GM04504 (cell line): Measurements from ENCODE around the gene FOXD2.
A peak's percentile ranks its signal among the peaks of the same experiment; 100 is the strongest.

ENCODE experiments used
- DNase-seq: peaks from one replicate; pipeline ENCODE4 v3.0.0-alpha.2; 2012; ENCODE audit warnings: low read depth

The FOXD2 gene

DNA sequence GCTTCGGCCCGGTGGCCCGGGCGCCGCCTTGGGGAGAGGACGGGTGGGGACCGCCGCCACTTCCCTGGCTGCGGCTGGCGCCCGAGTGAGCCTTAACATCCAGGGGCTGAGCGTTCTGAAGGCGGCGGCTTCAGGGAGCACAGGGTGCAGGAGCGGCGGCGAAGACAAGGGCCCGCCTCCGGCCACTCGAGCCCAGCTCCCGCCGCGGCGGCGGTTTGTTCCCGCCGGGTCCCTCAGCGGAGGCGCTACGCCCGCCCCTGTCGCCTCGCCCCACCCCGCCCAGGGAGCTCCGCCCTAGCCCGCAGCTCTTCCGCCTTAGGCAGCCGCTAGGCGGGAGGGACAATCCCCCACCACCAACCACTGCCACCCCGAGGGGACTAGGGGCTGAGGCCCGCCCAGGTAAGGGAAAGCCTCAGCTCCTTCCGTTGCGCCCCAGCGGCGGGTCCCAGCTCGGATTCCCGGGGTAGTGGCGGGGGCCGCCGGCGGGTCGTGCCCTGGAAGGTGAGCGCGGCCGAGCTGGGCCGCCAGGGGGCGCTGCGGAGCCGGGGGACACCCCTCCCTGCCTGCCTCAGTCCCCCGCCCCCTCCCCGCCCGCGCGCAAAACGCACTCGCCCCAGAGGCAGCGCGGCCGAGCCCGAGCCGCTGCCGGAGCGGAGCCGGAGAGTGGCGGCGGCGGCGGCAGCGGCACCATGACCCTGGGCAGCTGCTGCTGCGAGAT is at the start of gene FOXD2:
FOXD2 (plus strand) TSS at position 598 of the 718 bp plus-strand sequence; CDS start at position 690, 92 bp downstream.
- DNase-seq = peak; percentile 61

DNA sequence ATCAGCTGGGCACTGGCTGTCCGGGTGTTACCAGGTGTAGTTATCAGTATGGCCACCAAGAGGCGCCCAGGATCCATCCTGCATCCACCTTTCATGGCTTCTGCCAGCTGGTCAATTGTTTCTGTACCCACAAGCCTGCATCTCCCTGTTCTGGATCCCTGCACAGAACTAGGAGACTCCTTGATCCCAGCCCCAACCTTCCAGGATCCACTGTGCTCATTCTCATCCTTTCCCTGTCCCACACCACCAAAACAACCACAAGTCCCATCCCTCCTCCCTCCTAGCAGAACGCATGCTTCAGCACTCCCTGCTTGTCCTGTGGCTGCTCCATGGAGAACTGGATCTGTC is 49.0 kb upstream of the FOXD2 start:
- DNase-seq = no peak

DNA sequence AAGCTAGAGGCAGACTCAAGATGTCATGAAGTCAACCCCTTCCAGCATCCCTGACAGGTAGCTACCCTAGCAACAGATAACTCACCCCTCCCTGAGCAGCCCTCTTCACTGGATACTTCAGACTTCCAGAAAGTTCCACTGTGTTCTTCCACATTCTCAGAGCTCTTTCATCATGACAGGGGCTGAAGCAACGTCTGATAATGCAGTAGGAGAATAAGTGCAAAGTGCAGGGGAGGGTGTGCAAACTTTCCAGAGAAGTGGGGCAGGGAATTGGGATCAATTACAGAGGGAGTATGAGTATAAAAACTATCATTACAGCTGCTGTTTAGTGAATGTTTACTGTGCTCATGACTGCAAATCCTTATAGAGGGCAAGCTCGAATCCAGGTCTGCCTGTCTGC is 48.1 kb upstream of the FOXD2 start:
- no peak for DNase-seq

DNA sequence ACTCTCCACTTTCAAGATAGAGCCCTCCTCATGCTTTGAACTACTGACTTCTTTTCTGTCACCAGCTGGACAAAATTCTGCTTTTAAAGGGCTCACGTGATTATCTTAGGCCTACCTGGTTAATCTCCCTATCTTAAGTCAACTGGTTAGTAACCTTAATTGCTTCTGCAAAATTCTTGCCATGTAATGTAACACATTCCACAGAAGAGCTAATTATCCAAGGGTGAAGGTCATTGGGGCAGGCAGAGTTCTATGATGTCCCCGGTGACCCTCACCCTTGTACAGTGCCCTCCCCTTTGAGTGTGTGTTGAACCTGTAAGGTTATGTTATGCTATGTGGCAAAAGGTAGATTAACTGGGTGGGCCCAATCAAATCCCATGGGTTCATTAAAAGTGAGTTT is 47.0 kb upstream of the FOXD2 start:
- no peak for DNase-seq

DNA sequence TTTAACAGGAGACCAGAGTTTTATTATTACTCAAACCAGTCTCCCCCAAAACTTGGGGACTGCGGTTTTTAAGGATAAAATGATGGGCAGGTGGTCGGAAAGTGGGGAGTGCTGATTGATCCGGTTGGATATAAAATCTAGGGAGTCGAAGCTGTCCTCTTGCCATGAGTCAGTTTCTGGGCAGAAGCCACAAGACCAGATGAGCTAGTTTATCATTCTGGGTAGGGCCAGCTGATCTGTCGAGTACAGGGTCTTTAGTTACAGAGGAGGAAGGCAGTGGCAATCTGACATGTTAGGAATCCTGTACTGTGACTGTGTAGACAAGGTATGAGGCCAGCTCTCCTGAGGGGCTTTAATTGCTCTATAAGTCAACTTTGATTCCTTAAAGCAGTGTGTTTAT is 44.7 kb upstream of the FOXD2 start:
- DNase-seq = no peak

DNA sequence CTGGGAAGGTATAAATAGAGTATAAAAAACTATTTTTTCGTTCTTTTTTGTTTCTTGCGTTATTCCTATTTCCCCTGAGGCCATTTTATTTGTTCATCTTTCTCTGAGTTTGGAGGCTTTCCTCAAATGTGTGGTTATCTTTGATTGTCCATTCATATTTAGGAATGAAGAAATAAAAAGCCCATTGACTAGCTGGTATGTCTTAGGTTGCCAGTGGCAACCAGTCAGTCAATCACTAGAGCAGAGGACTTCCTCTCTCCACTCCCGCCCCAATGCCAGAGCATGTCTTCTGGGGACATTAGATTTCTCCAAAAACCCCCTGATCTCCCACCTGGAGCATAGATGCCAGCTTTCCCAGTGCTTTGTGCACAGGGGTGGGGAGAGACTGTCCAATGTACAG is 42.4 kb upstream of the FOXD2 start:
- no peak for DNase-seq

DNA sequence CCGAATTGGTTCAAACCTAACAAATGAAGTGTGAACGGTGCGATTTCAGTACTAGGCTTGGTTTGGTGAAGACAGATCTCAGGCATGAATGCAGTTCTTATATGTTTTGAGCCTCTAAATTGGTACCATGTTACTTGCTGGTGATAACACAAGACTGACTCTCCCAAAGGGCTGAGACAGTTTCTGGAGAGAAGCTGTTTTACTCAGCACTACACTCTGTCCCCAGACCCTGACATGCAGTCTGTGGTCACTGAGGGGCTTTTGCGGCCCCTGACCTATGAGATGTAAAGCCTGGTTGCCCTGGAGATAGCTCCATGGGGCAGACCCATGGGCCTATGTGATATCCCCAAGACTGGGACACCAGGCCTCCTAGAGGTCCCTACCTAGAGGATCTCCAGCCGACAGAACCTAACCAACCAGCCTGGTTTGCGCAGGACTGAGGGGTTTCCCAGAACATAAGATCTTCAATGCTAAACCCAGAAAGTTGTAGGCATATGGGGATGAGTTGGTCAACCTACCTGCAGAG is 41.1 kb upstream of the FOXD2 start:
- DNase-seq = no peak

DNA sequence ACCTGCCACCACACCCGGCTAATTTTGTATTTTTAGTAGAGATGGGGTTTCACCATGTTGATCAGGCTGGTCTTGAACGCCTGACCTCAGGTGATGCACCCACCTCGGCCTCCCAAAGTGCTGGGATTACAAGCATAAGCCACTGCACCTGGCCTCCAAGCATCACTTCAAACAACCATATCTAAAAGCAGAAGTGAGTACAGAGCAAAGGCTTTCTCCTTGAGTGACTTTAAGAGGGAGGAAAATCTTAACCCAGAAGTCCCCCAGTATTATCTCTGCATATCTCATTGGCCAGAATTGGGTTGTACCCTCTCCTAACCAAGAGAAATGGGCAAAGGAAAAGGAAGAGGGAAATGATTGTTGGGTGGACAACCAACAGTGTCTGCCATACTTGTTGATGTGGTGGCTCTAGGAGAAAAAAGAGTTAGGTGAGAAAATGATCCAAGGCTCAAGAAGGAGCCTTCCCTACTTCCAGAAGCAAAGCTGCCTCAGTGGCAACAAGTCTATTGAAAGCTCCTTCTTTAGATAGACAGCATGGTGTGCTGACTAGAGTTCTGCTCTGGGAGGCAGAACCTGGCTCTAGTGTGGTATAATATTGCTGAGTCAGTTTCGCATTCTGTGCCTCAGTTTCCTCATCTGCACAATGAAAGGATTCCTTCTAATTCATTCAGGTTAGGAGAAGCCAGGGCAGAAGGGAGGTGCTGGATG is 38.6 kb upstream of the FOXD2 start:
- DNase-seq = no peak

DNA sequence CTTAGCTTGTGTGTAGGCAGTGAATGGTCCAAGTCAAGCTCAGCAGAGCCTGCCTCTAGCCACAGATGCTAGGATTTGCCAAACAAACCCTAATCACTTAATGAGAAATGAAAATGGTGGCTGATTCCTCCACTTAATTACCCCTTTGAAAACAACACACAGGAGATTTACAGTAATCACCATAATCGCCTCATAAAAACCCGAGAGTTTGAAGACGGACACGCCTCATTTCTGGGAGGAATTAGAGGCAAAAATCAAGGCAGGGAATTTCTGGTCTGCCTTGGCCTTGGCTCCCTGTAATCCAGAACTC is 38.0 kb upstream of the FOXD2 start:
- no peak for DNase-seq

DNA sequence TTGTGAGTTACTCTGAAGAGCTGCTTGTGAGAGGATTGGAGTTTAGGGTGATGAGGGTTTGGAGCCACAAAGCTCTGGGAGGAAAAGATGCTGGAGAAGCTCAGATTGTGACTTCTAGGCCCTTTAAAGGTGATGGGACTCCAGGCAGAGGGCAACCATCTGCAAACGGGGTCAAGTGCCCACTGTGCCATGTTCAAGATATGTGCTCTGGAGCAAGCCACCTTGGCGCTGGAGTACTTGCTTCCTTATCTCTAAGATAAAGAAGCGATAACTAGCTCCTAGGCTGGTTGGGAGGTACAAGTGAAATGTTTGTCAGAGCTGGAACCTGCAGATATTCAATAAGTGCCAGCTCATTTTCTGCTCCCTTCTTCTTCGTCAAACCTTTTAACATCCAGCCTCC is 36.1 kb upstream of the FOXD2 start:
- DNase-seq = no peak

DNA sequence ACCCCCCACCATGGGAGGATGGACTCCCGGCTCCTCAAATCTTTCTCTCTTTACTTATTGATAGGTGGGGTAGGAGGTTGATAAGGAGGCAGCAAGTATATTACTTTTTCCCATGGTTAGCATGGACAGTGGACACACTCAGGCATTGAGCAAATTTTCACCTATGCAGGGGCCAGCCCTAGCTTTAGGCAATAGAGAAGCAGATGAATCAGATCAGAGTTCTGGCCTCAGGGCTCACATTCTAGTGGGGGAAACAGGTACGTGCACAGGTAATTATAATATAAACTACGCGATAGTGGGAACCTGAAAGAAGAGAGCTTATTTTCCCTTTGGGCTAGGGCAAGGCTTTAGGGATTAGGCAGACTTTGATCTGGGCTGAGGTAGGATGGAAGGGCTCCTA is 35.3 kb upstream of the FOXD2 start:
- DNase-seq = no peak

DNA sequence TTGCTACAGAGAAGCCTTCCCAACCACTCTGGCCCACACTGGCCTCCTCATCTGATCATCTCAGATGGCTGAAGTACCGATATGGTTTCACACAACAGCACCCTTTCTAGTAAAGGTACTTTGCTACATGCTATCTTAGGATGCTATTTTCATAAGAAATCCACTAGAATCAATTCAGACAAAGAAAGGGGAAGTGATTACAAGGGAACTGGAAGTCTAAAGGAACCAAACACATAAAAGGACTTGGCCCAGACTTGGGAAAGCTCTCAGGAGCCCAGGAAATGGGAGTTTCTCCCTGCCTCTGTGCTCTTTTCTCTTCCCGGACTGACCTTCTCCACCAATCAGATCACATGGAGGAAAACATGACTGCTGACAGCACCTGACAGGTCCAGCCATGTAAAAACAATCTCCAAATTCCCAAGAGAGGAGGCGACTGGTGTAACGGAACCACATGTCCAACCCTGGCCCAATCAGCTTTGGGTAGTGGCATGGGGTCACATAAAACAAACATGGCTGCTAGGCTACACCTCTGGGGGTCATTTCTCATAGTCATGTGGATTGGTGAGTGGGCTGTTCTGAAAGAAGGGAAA is 34.4 kb upstream of the FOXD2 start:
- no peak for DNase-seq

DNA sequence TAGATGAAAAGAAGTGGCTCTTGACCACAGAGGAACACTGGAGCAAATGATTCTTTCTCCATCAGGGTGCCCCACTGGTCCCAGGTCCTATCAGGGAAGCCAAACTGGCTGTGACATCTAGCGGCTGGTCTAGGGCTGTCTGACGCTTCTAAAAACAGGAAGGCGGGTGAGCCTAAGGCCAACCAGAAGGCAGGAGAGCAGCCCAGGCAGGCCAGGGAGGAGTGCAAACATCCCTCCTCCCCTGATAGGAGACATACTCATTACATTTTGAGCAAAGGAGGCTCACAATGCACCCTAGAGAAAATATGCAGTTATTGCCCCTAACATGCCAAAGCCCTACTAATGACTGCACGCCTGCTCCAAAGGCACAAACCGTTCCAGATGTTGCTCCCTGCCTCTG is 32.1 kb upstream of the FOXD2 start:
- no peak for DNase-seq

DNA sequence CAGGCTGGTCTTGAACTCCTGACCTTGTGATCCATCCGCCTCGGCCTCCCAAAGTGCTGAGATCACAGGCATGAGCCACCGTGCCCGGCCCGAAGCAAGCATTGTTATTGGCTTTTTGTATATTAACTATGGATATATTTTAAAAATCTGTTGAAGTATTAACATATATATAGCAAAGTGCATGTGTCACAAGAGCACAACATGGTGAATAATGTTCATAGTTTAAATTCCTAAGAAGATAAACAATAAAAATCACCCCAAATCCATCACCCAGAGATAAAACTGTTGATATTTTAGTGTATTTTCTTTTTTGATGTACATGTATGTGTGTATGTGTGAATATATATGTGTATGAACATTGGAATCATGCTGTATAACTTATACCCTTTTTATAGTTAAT is 30.9 kb upstream of the FOXD2 start:
- DNase-seq = no peak

DNA sequence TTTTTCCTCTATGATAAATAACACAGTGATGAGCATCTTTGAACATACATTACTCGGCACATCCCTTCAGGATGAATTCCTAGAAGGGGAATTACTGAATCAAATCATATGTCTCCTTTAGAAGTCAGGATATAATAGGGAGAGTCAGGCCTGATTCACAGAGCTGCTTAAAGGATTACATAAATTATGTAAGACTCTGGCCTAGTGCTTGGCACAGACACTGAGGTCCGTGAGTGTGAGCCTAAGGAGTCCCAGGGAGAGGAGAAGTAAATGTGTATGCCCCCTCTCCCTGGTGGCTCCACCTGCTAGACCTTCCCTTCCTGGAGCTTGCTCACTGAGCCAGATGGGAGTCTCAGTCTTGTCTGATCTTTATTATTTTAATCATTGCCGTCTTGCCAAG is 30.4 kb upstream of the FOXD2 start:
- DNase-seq = no peak

DNA sequence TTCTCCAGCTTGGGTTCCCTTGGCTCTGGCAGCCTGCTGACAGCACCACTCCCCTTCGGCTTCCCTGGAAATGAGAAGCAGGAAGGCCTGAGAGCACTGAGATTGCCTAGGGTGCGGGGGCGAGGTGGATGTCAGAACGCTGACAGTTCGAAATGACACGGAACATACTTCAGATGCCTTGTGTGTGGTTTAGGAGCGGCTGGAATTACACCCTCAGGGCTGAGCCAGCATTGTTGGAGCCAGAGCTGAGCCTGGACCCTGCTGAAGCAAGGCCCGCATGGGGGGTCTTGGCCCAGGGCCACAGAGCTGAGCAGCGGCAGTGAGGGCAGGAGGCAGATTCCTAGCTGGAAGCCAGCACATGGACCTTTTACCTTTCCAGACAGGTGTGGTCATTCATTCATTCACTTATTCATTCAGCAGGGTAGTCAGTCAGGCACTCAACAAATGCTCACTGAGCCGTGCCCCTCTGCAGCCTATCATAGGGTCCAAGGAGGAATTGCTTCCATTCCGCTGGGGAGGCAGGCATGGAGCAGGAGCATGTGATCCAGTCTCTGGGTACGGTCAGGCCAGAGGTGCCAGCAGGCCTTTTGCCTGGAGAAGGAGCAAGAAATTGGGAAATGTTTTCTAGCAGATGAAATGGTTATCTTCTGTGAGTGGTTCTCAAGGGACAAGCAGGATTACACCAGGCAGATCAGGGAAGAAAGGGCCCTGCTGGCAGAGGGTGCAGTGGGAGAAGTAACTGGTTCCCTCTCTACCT is 28.4 kb upstream of the FOXD2 start:
- peak; percentile 52 for DNase-seq

DNA sequence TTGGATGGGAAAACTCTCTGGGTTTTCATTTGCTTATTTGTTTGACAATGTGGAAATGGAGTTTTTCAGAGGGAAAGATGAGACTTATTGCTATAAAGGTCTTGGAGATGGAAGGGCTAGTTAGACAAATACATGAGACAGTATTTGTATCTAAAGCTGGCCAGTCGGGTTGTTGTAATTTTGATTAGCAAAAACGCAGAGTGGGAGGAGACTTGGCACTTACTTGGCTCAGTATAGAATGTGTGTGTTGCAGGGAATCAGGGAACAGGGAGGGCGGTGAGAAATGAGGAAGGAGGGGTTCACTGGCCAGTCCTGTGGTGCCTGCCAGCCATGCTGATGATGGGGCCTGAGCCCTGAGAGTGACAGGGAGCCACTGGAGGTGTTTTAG is 27.8 kb upstream of the FOXD2 start:
- DNase-seq = no peak

DNA sequence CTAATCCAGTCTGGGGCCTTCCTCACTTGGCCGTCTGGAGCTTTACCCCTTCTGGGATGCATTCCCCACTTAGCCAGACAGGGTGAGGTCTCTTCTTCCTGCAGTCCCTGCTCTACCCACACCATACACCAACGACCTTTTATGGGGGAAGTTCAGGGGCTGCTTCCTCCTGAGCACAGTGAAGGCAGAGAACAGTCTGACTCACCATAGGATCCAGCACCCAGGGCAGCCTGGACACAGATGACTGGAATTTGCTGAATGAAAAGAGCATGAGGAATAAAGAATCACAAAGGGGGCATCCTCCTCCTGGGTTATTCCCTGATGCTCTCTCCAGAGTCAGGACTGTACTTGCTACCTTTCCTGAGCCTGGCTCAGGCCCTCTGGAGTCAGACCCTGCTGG is 26.4 kb upstream of the FOXD2 start:
- DNase-seq = no peak

DNA sequence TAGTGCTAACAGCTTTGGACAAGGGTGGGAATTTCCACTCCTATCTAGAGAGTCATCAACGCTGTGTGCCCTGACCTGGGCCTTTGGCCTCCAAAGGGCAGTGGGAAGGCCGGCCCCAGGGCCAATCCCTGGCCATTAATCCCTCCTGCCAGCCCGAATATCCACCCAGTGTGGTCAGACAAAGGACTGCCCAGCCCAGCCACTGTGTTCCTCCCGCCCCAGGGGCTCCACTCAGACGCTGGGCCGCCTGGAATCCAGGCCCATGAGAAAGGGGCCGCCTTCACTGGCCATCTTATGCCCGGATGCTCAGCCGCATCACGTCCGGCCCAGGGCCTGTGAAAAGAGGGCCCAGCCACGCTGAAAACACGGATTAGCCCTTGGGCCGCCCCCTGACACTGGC is 25.4 kb upstream of the FOXD2 start:
- DNase-seq = no peak

DNA sequence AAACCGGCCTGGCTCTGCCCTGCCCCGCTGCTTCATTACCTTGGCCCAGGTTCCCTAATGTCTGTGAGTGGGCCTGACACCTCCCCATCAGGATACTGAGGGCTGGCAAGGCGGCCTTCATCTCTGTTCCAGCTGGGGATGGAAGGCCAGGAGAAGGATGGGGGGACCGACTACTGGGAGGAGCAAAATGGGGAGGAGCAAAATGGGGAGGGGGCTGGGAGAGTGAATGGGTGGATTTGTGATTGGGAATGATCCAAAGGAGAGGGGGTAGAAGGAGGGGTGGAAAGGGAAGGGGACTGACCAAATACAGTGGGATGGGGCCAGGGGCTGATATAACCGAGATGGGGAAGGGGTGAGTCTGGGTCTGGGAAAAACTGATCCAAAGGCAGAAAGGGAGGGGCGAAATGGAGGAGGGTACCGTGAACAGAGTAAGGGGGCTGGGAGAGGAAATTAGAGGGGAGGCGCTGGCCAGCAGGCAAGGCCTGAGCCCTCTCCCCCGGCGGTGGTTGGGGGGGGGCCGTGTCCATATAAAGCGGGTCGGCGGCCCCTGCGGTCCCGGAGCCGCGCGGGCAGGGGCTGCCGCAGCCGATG is 22.0 kb upstream of the FOXD2 start, which contains the start of gene FOXE3:
FOXE3 (plus strand) TSS at position 558 of the 591 bp plus-strand sequence; CDS start at position 589, 31 bp downstream.
- DNase-seq = no peak

DNA sequence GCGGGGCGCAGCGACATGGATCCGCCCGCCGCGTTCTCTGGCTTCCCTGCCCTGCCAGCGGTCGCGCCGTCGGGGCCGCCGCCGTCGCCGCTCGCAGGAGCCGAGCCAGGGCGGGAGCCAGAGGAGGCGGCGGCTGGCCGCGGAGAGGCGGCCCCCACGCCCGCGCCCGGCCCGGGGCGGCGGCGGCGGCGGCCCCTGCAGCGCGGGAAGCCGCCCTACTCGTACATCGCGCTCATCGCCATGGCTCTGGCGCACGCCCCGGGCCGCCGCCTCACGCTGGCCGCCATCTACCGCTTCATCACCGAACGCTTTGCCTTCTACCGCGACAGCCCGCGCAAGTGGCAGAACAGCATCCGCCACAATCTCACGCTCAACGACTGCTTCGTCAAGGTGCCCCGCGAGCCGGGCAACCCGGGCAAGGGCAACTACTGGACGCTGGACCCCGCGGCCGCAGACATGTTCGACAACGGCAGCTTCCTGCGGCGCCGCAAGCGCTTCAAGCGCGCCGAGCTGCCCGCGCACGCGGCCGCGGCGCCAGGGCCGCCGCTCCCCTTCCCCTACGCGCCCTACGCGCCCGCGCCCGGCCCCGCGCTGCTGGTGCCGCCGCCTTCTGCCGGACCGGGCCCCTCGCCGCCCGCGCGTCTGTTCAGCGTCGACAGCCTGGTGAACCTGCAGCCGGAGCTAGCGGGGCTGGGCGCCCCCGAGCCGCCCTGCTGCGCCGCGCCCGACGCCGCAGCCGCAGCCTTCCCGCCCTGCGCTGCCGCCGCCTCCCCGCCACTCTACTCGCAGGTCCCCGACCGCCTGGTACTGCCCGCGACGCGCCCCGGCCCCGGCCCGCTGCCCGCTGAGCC is 21.3 kb upstream of the FOXD2 start:
- DNase-seq = no peak
